ENCODE measurements around the gene KCNJ6.

The KCNJ6 gene

GRCh38 chr21:37821092-37821491, 95.2 kb downstream of the KCNJ6 start:
- in situ Hi-C loops (cut with MboI; ENCODE audit: low sequenced_read_pairs): no loop called here

GRCh38 chr21:37819372-37819771, 96.9 kb downstream of the KCNJ6 start:
- in situ Hi-C loops (cut with MboI; ENCODE audit: low sequenced_read_pairs): no loop called here

GRCh38 chr21:37817242-37817641, 99.0 kb downstream of the KCNJ6 start:
- in situ Hi-C loops (cut with MboI; ENCODE audit: low sequenced_read_pairs): no loop called here

- in situ Hi-C loops (cut with MboI; ENCODE audit: low sequenced_read_pairs): no loop called here
Measured at GRCh38 chr21:37815893-37816292, 100.4 kb downstream of the KCNJ6 start.

GRCh38 chr21:37811711-37812110, 104.5 kb downstream of the KCNJ6 start:
- in situ Hi-C loops (cut with MboI; ENCODE audit: low sequenced_read_pairs): no loop called here

- in situ Hi-C loops (cut with MboI; ENCODE audit: low sequenced_read_pairs): no loop called here
Measured at GRCh38 chr21:37808261-37808660, 108.0 kb downstream of the KCNJ6 start.

GRCh38 chr21:37805266-37805665, 111.0 kb downstream of the KCNJ6 start:
- in situ Hi-C loops (cut with MboI; ENCODE audit: low sequenced_read_pairs): no loop called here

GRCh38 chr21:37804001-37804400, 112.3 kb downstream of the KCNJ6 start:
- in situ Hi-C loops (cut with MboI; ENCODE audit: low sequenced_read_pairs): no loop called here

- in situ Hi-C loops (cut with MboI; ENCODE audit: low sequenced_read_pairs): no loop called here
Measured at GRCh38 chr21:37803101-37803651, 113.1 kb downstream of the KCNJ6 start.

GRCh38 chr21:37800456-37801061, 115.7 kb downstream of the KCNJ6 start:
- in situ Hi-C loops (cut with MboI; ENCODE audit: low sequenced_read_pairs): no loop called here

- in situ Hi-C loops (cut with MboI; ENCODE audit: low sequenced_read_pairs): no loop called here
Measured at GRCh38 chr21:37800057-37800455, 116.2 kb downstream of the KCNJ6 start.

GRCh38 chr21:37799211-37800056, 116.8 kb downstream of the KCNJ6 start:
- in situ Hi-C loops (cut with MboI; ENCODE audit: low sequenced_read_pairs): no loop called here

GRCh38 chr21:37797403-37797802, 118.9 kb downstream of the KCNJ6 start:
- in situ Hi-C loops (cut with MboI; ENCODE audit: low sequenced_read_pairs): no loop called here

- in situ Hi-C loops (cut with MboI; ENCODE audit: low sequenced_read_pairs): no loop called here
Measured at GRCh38 chr21:37796011-37796410, 120.2 kb downstream of the KCNJ6 start.

- in situ Hi-C loops (cut with MboI; ENCODE audit: low sequenced_read_pairs): no loop called here
Measured at GRCh38 chr21:37793660-37794059, 122.6 kb downstream of the KCNJ6 start.

- in situ Hi-C loops (cut with MboI; ENCODE audit: low sequenced_read_pairs): no loop called here
Measured at GRCh38 chr21:37792046-37792445, 124.2 kb downstream of the KCNJ6 start.

GRCh38 chr21:37790905-37791304, 125.4 kb downstream of the KCNJ6 start:
- in situ Hi-C loops (cut with MboI; ENCODE audit: low sequenced_read_pairs): no loop called here

GRCh38 chr21:37788503-37788902, 127.8 kb downstream of the KCNJ6 start:
- in situ Hi-C loops (cut with MboI; ENCODE audit: low sequenced_read_pairs): no loop called here

GRCh38 chr21:37787456-37787855, 128.8 kb downstream of the KCNJ6 start:
- in situ Hi-C loops (cut with MboI; ENCODE audit: low sequenced_read_pairs): no loop called here

GRCh38 chr21:37784591-37785318, 131.5 kb downstream of the KCNJ6 start:
- in situ Hi-C loops (cut with MboI; ENCODE audit: low sequenced_read_pairs): no loop called here

GRCh38 chr21:37783016-37783415, 133.2 kb downstream of the KCNJ6 start:
- in situ Hi-C loops (cut with MboI; ENCODE audit: low sequenced_read_pairs): no loop called here

All from HL-60/S4 (cell line).